ENCODE data around the gene MRTFA.
A peak's percentile ranks its signal among the peaks of the same experiment; 100 is the strongest.

- no peak for TF ChIP-seq ATF3 (IDR thresholded peaks at IDR 0.05)
- TF ChIP-seq YY1 (IDR thresholded peaks at IDR 0.05), result no peak
- TF ChIP-seq REST (IDR thresholded peaks at IDR 0.05), result no peak
- no peak for TF ChIP-seq CTCF (IDR thresholded peaks at IDR 0.05; ENCODE audit: low read depth, low read length, missing input control)
- TF ChIP-seq JUND (IDR thresholded peaks at IDR 0.05), result no peak
- no peak for TF ChIP-seq SP1 (IDR thresholded peaks at IDR 0.05)
- TF ChIP-seq RAD21 (IDR thresholded peaks at IDR 0.05), result no peak
- TF ChIP-seq MAX (IDR thresholded peaks at IDR 0.05), result no peak
- no peak for TF ChIP-seq RXRA (IDR thresholded peaks at IDR 0.05)
- no peak for TF ChIP-seq HNF4A (conservative IDR thresholded peaks at IDR 0.05)
- no peak for TF ChIP-seq TAF1 (conservative IDR thresholded peaks at IDR 0.05)
- peak in 1 of 2 donors; percentile 72 for TF ChIP-seq EGR1 (IDR thresholded peaks at IDR 0.05; ENCODE audit: low read depth in 2 of 2)
Measured at GRCh38 chr22:40410272-40410671, 226.2 kb downstream of the MRTFA start.
